ENCODE data around the gene PDE4DIP.
"Not testable (repeated sequence)": the region's sequence is repeated elsewhere in the genome, so short reads cannot be mapped to it uniquely, and the experiment has no call there.

- TF ChIP-seq CTCF, POLR2A, EP300 (IDR thresholded peaks at IDR 0.05): not testable (repeated sequence)
These were observed 118.1 kb downstream of the PDE4DIP start for GRCh38 chr1:148962127-148962857.
